H9 (cell line): Measurements from ENCODE around the gene ATF6. TPM values are rescaled to one million over a fixed set of nuclear protein-coding genes. Genes with fewer than 3 reads are reported as not detected.

Experiments used
- DNase-seq: peaks from one replicate; pipeline ENCODE4 v3.0.0-alpha.2; 2017
- H2AFZ ChIP-seq: one replicate; pipeline ENCODE4 v1.6.1; 2013; ENCODE audit warnings: mild to moderate bottlenecking, low read length, control low read depth, moderate library complexity
- H2AK5ac ChIP-seq: 2 replicates; pipeline ENCODE4 v1.6.1; 2013; ENCODE audit warnings: low read length, control low read depth, mixed read lengths; ENCODE audit not compliant: insufficient read length
- H2BK120ac ChIP-seq: one replicate; pipeline ENCODE4 v1.6.1; 2013; ENCODE audit warnings: low read depth, mild to moderate bottlenecking, low read length, control low read depth, inconsistent platforms; ENCODE audit not compliant: poor library complexity, severe bottlenecking
- H2BK12ac ChIP-seq: 2 replicates; pipeline ENCODE4 v1.6.1; 2013; ENCODE audit warnings: low read length, control low read depth, mixed read lengths, low read depth; ENCODE audit not compliant: insufficient read length
- H2BK15ac ChIP-seq: 2 replicates; pipeline ENCODE4 v1.6.1; 2013; ENCODE audit warnings: low read depth, low read length, control low read depth
- H2BK20ac ChIP-seq: one replicate; pipeline ENCODE4 v1.6.1; 2013; ENCODE audit warnings: low read depth, mild to moderate bottlenecking, low read length, control low read depth, inconsistent platforms; ENCODE audit not compliant: poor library complexity, severe bottlenecking
- H2BK5ac ChIP-seq: 2 replicates; pipeline ENCODE4 v1.6.1; 2013; ENCODE audit warnings: low read length, control low read depth, mixed read lengths; ENCODE audit not compliant: insufficient read length
- H3K14ac ChIP-seq: 2 replicates; pipeline ENCODE4 v1.6.1; 2013; ENCODE audit warnings: low read length, control low read depth; ENCODE audit not compliant: insufficient read depth
- H3K18ac ChIP-seq: 2 replicates; pipeline ENCODE4 v1.6.1; 2013; ENCODE audit warnings: low read depth, mild to moderate bottlenecking, mixed read lengths, low read length, control low read depth; ENCODE audit not compliant: insufficient read length
- H3K23ac ChIP-seq: 2 replicates; pipeline ENCODE4 v1.6.1; 2013; ENCODE audit warnings: low read length, control low read depth, mixed read lengths, low read depth; ENCODE audit not compliant: insufficient read length
- H3K23me2 ChIP-seq: 2 replicates; pipeline ENCODE4 v1.6.1; 2013; ENCODE audit warnings: low read depth, mild to moderate bottlenecking, mixed read lengths, low read length, control low read depth; ENCODE audit not compliant: insufficient read length, poor library complexity, severe bottlenecking
- H3K27ac ChIP-seq: 2 replicates; pipeline ENCODE4 v1.5.1; 2013; ENCODE audit warnings: low read length, control low read depth, mixed read lengths, low read depth; ENCODE audit not compliant: insufficient read length
- H3K27me3 ChIP-seq: 2 replicates; pipeline ENCODE4 v1.6.1; 2013; ENCODE audit warnings: low read length, control low read depth, inconsistent platforms; ENCODE audit not compliant: insufficient read depth
- H3K4ac ChIP-seq: 2 replicates; pipeline ENCODE4 v1.6.1; 2013; ENCODE audit warnings: low read depth, mild to moderate bottlenecking, control low read depth, inconsistent platforms, low read length, moderate library complexity
- H3K4me1 ChIP-seq: 2 replicates; pipeline ENCODE4 v1.6.1; 2013; ENCODE audit warnings: low read length, control low read depth, inconsistent platforms; ENCODE audit not compliant: insufficient read depth
- H3K4me2 ChIP-seq: 2 replicates; pipeline ENCODE4 v1.6.1; 2013; ENCODE audit warnings: low read length, control low read depth, mixed read lengths; ENCODE audit not compliant: insufficient read length, insufficient read depth
- H3K56ac ChIP-seq: 2 replicates; pipeline ENCODE4 v1.6.1; 2013; ENCODE audit warnings: low read depth, mild to moderate bottlenecking, mixed read lengths, low read length, control low read depth; ENCODE audit not compliant: insufficient read length
- H3K79me1 ChIP-seq: 2 replicates; pipeline ENCODE4 v1.6.1; 2013; ENCODE audit warnings: low read depth, mild to moderate bottlenecking, moderate library complexity, low read length, control low read depth, inconsistent platforms; ENCODE audit not compliant: insufficient read depth, poor library complexity, severe bottlenecking
- H3K79me2 ChIP-seq: 2 replicates; pipeline ENCODE4 v1.6.1; 2013; ENCODE audit warnings: low read length, control low read depth, inconsistent platforms; ENCODE audit not compliant: insufficient read depth
- H3K9ac ChIP-seq: 2 replicates; pipeline ENCODE4 v1.6.1; 2013; ENCODE audit warnings: low read length, control low read depth, mixed read lengths; ENCODE audit not compliant: insufficient read length; ENCODE audit errors: extremely low read depth
- H3K9me3 ChIP-seq: one replicate; pipeline ENCODE4 v1.6.1; 2013; ENCODE audit warnings: low read depth, low read length, inconsistent platforms; ENCODE audit not compliant: control insufficient read depth
- H3T11ph ChIP-seq: one replicate; pipeline ENCODE4 v1.6.1; 2013; ENCODE audit warnings: mild to moderate bottlenecking, low read length, control low read depth, inconsistent platforms
- H4K20me1 ChIP-seq: one replicate; pipeline ENCODE4 v1.6.1; 2013; ENCODE audit not compliant: control insufficient read depth, insufficient read length, insufficient read depth
- H4K5ac ChIP-seq: 2 replicates; pipeline ENCODE4 v1.6.1; 2013; ENCODE audit warnings: low read depth, mild to moderate bottlenecking, mixed read lengths, low read length, control low read depth; ENCODE audit not compliant: insufficient read length
- H4K8ac ChIP-seq: replicated peaks from 2 replicates; pipeline ENCODE4 v1.6.1; 2013; ENCODE audit warnings: low read length, control low read depth, mixed read lengths, low read depth; ENCODE audit not compliant: insufficient read length
- H4K91ac ChIP-seq: 2 replicates; pipeline ENCODE4 v1.6.1; 2013; ENCODE audit warnings: low read depth, mild to moderate bottlenecking, moderate library complexity, mixed read lengths, low read length, control low read depth; ENCODE audit not compliant: insufficient read length
- H3K27ac Mint-ChIP-seq, 3 experiments: 2 replicates in 2 of 3; 3 replicates in 1 of 3; pipeline ENCODE4 v1.8.0; 2020 to 2021; ENCODE audit warnings: mixed read lengths in 3 of 3, mild to moderate bottlenecking in 1 of 3, moderate library complexity in 1 of 3
- H3K27me3 Mint-ChIP-seq: 2 replicates; pipeline ENCODE4 v1.8.0; 2021; ENCODE audit warnings: low read depth, mild to moderate bottlenecking, moderate library complexity, mixed read lengths
- H3K36me3 Mint-ChIP-seq, 3 experiments: 2 replicates in 2 of 3; 3 replicates in 1 of 3; pipeline ENCODE4 v1.8.0; 2020 to 2021; ENCODE audit warnings: low read depth in 3 of 3, mixed read lengths in 3 of 3; ENCODE audit not compliant: insufficient read depth in 1 of 3
- H3K4me1 Mint-ChIP-seq, 2 experiments: 2 replicates each; pipeline ENCODE4 v1.8.0; 2020; ENCODE audit warnings: mixed read lengths in 2 of 2
- H3K4me3 Mint-ChIP-seq, 2 experiments: 2 replicates in 1 of 2; 3 replicates in 1 of 2; pipeline ENCODE4 v1.8.0; 2020 to 2021; ENCODE audit warnings: mild to moderate bottlenecking in 2 of 2, mixed read lengths in 2 of 2, moderate library complexity in 1 of 2
- H3K9me3 Mint-ChIP-seq, 2 experiments: 2 replicates in 1 of 2; 3 replicates in 1 of 2; pipeline ENCODE4 v1.8.0; 2020; ENCODE audit warnings: mild to moderate bottlenecking in 2 of 2, mixed read lengths in 2 of 2, moderate library complexity in 1 of 2
- CTCF ChIP-seq: fragments of 200-600 bp; sonication (generic); conservative IDR thresholded peaks from 3 replicates; pipeline ENCODE4 v1.8.0; 2021; ENCODE audit warnings: antibody characterized with exemption, mild to moderate bottlenecking
- WGBS: extraction: QIAGEN DNeasy Blood & Tissue Kit; methylation state at CpG from one replicate; pipeline ENCODE4 v1.1.7; 2013; ENCODE audit warnings: missing lambda C conversion rate, low lambda C conversion rate, mixed read lengths; ENCODE audit not compliant: insufficient read length; ENCODE audit errors: extremely low coverage; 5-methylcytosine and 5-hydroxymethylcytosine counted together
- total RNA-seq: library from RNA; stranded (reverse); gene quantifications from 2 replicates; pipeline ENCODE4 v1.2.1, GENCODE V29; 2021

Gene ATF6
- total RNA-seq, 1 experiment from 2014 or later = 11.2 TPM

GRCh38 chr1:161801955-161802354 is 35.8 kb downstream of the ATF6 start:
- DNase-seq = peak; percentile 38
- Histone ChIP-seq H3T11ph (no peak overlapping the region), H3K4me2 (no peak overlapping the region), H3K18ac (no peak overlapping the region), H3K4ac (no peak overlapping the region), H3K4me1 (no peaks in the 10 kb centered on the region), H3K9me3 (no peaks in the 10 kb centered on the region), H2AK5ac (no peak overlapping the region), H4K5ac (no peak overlapping the region), H2BK12ac (no peak overlapping the region), H2BK20ac (no peak overlapping the region), H4K8ac (no peak overlapping the region), H4K91ac (no peak overlapping the region), H3K79me1 (no peaks in the 10 kb centered on the region), H3K23ac (no peak overlapping the region), H3K27ac (no peak overlapping the region), H3K56ac (no peak overlapping the region), H3K14ac (no peak overlapping the region), H2BK15ac (no peak overlapping the region), H3K23me2 (no peaks in the 10 kb centered on the region), H2BK5ac (no peak overlapping the region), H2AFZ (no peak overlapping the region), H4K20me1 (no peaks in the 10 kb centered on the region), H2BK120ac (no peak overlapping the region), H3K9ac (no peak overlapping the region), H3K79me2 (no peaks in the 10 kb centered on the region), H3K27me3 (no peaks in the 10 kb centered on the region)
- Mint-ChIP-seq H3K4me3 (no peak overlapping the region), H3K36me3 (peaks cover 0 to 5% (median 0%) of the 10 kb centered on the region in 3 experiments; a peak in 1 of 7 replicates), H3K27me3 (no peaks in the 10 kb centered on the region), H3K4me1 (peaks cover 4 to 5% of the 10 kb centered on the region in 2 experiments; a peak in 3 of 4 replicates), H3K27ac (peak overlapping the region in 1 of 3 experiments; percentile 34; a peak in 2 of 7 replicates), H3K9me3 (no peaks in the 10 kb centered on the region)
- WGBS = no CpG with 5 or more reads among the region's 7 CpGs
- no peak for TF ChIP-seq CTCF
